GM06990 (cell line): ENCODE results near the gene PLIN4.

Experiments
- DNase-seq: peaks from one replicate; pipeline ENCODE4 v3.0.0-alpha.2; 2011; ENCODE audit not compliant: insufficient read length; ENCODE audit errors: extremely low read depth
- H3K27me3 ChIP-seq: replicated peaks from 2 replicates; pipeline ENCODE4 v1.6.0; 2011; ENCODE audit warnings: low read length; ENCODE audit not compliant: control insufficient read depth, insufficient read depth
- H3K36me3 ChIP-seq: 2 replicates; pipeline ENCODE4 v1.5.1; 2011; ENCODE audit warnings: low read length; ENCODE audit not compliant: control insufficient read depth, insufficient read depth
- H3K4me3 ChIP-seq: replicated peaks from 2 replicates; pipeline ENCODE4 v1.5.1; 2011; ENCODE audit warnings: low read depth, mild to moderate bottlenecking, control low read depth, low read length
- TF ChIP-seq, protein P1 (sequence below): IDR thresholded peaks from 2 replicates; pipeline ENCODE4 v1.5.1; 2011; ENCODE audit warnings: low read length, control low read depth, mild to moderate bottlenecking, inconsistent platforms; ENCODE audit not compliant: insufficient read depth, poor library complexity, severe bottlenecking

PLIN4 gene

DNA sequence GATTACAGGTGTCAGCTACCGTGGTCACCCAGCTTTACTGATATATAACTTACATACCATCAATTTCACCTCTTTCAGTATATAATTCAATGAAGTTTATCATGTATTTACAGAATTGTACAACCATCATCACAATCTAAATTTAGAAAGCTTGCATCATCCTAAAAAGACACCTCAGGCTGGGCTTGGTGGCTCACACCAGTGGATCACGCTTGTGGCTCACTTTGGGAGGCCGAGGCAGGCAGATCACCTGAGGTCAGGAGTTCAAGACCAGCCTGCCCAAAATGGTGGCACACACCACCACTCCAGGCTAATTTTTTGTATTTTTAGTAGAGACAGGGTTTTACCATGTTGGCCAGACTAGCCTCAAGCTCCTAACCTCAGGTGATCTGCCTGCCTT lies 50.5 kb downstream of the PLIN4 start:
- no peak overlapping the region for H3K4me3 ChIP-seq
- no peaks in the 10 kb centered on the region for H3K27me3 ChIP-seq
- no peak for DNase-seq
- TF ChIP-seq, protein P1, sequence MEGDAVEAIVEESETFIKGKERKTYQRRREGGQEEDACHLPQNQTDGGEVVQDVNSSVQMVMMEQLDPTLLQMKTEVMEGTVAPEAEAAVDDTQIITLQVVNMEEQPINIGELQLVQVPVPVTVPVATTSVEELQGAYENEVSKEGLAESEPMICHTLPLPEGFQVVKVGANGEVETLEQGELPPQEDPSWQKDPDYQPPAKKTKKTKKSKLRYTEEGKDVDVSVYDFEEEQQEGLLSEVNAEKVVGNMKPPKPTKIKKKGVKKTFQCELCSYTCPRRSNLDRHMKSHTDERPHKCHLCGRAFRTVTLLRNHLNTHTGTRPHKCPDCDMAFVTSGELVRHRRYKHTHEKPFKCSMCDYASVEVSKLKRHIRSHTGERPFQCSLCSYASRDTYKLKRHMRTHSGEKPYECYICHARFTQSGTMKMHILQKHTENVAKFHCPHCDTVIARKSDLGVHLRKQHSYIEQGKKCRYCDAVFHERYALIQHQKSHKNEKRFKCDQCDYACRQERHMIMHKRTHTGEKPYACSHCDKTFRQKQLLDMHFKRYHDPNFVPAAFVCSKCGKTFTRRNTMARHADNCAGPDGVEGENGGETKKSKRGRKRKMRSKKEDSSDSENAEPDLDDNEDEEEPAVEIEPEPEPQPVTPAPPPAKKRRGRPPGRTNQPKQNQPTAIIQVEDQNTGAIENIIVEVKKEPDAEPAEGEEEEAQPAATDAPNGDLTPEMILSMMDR, result no peak
- no peaks in the 10 kb centered on the region for H3K36me3 ChIP-seq

DNA sequence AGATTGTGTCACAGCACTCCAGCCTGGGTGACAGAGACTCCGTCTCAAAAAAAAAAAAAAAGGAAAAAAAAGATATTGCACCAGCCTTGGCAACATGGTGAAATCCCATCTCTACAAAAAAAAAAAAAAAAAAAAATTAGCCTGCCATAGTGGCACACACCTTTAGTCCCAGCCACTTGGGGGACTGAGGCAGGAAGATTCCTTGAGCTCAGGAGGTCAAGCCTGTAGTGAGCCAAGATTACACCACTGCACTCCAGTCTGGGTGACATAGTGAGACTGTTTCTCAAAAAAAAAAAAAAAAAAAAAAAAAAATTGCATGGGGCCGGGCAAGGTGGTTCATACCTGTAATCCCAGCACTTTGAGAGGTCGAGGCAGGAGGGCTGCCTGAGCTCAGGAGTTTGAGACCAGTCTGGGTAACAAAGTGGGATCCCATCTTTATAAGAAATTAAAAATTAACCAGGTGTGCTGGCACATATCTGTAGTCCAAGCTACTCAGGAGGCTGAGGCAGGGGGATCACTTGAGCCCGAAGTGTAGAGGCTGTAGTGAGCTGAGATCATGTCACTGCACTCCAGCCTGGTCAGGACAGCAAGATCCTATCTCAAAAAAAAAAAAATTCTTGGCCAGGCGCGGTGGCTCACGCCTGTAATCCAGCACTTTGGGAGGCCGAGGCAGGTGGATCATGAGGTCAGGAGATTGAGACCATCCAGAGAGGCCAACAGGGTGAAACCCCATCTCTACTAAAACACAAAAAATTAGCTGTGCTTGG lies 53.3 kb downstream of the PLIN4 start:
- H3K4me3 ChIP-seq, result no peak overlapping the region
- TF ChIP-seq, protein P1, result no peak
- DNase-seq, result no peak
- H3K36me3 ChIP-seq, result no peaks in the 10 kb centered on the region
- H3K27me3 ChIP-seq, result no peaks in the 10 kb centered on the region

DNA sequence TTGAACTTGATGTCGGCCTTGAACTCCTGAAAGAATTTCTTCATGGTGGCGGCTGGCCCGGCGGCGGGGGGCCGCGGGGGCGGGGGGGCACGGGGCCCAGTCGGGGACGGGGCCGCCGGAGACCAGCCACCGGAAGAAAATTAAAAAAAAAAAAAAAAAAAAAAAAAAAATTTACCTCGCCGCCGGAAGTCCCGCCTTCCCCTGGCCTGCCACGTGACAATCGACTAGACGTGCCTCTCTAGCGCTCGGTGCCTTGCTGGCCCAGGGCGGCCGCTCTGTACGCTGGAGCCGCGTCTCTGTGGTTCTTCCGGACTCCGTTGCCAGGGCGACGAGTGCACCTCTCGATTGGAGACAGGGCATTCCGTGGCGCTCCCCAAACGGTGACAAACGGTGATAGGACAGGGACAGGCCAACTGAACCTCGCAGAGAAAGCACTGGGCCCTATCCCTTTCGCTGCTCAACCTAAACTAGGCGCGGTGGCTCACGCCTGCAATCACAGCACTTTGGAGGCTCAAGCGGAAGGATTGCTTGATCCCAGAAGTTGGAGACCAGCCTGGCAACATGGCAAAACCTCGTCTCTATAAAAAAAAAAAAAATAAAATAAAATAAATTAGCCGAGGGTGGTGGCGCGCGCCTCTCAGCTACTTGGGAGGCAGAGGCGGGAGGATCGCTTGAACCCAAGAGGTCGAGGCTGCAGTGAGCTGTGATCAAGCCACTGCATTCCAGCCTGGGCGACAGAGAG lies 60.5 kb downstream of the PLIN4 start, which contains the start of gene UBXN6:
Gene UBXN6 (minus strand): TSS at position 141 of the 742 bp plus-strand sequence. CDS start 97 bp downstream, at position 44.
- Histone ChIP-seq H3K36me3 (peaks cover 9% of the 10 kb centered on the region), H3K27me3 (no peaks in the 10 kb centered on the region), H3K4me3 (peak within 1 kb of the TSS; percentile 82)
- TF ChIP-seq, protein P1, result no peak
- peak; percentile 97 for DNase-seq

DNA sequence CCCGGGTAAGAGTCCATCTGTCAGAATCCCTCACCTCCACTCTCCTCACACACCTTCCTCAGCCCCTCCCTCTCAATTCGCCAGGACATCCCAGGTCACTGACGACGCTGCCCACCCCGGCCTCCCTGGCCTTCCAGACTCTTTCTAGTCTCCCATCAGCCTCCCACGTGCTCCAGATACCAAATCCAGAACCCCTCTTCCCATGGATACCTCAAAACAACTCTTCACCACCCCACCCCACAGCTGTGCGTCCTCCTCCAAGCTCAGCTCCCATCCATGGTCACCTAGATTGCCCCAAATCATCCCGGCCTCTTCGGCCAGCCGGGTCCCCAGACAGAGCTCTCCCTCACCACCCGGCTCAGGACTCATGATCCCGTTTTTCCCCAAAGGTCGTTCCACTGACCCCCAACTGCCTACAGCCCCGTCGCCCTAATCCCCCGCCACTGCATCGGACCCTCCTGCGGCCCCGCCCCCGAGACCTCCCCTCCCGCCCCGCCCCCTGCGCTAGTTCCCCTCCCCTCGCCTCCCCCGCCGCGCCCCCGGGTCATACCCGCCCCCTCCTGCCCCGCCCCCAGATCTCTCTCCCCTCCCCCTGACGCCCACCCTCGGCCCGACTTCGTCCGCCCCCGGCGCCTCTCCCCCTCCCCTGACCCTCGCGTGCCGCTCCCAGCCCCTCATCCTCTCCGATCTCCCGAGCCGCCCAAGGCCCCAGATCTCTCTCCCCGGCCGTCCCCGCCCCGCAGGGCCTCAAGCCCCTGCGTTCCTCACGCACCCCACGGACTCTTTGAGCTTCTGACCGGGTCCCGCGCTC lies 61.2 kb downstream of the PLIN4 start:
- Histone ChIP-seq H3K27me3 (no peaks in the 10 kb centered on the region), H3K4me3 (peak overlapping the region; percentile 82), H3K36me3 (peaks cover 17% of the 10 kb centered on the region)
- no peak for DNase-seq
- TF ChIP-seq, protein P1, result no peak

DNA sequence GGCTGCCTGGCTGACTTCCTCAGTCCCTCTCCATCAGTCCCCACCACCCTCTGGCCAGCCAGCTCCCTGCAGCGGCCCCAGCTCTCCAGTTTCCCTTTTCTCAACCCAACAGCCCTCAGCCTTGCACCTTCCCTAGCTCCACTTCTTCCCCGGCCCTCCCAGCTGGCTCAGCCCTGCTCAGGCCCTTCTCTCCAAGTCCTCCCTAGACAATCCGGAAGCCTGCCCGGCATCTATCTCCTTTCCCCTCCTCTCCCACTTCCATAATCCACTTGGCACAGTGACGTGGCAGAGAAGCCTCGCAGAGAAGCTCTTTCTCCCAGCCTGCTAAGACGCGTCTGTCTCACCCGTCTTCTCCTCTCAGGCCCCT lies 61.8 kb downstream of the PLIN4 start:
- Histone ChIP-seq H3K4me3 (peak overlapping the region; percentile 82), H3K36me3 (peaks cover 17% of the 10 kb centered on the region), H3K27me3 (no peaks in the 10 kb centered on the region)
- no peak for DNase-seq
- TF ChIP-seq, protein P1, result no peak
